B cell (primary cell): ENCODE results near the gene RDH5. TPM values are rescaled to one million over a fixed set of nuclear protein-coding genes. Genes with fewer than 3 reads are reported as not detected.

Source experiments
- ATAC-seq: fragments of 200-7000 bp; cut with Tn5 transposase; one replicate; pipeline ENCODE4 v1.10.0; 2021; ENCODE audit warnings: low read depth, mild to moderate bottlenecking, moderate number of reproducible peaks, moderate library complexity
- CTCF ChIA-PET: fragments of 350-600 bp; sonication (Branson Sonifier 250); formaldehyde crosslinking; loops from one replicate; lab custom pipeline; 2021; ENCODE audit warnings: antibody characterized with exemption, inconsistent platforms; lab: Charles Lee
- POLR2A ChIA-PET: fragments of 350-600 bp; sonication (Branson Sonifier 250); formaldehyde crosslinking; loops from one replicate; lab custom pipeline; 2021; ENCODE audit warnings: antibody characterized with exemption; lab: Charles Lee
- DNase-seq: peaks from one replicate; pipeline ENCODE4 v3.0.0; 2013
- H2AFZ ChIP-seq: 2 replicates; pipeline ENCODE4 v1.6.1; 2012; ENCODE audit warnings: mild to moderate bottlenecking, low read depth, low read length; ENCODE audit not compliant: insufficient read depth, poor library complexity, severe bottlenecking
- H3K27ac ChIP-seq, 2 donors: 1 replicate in 1 of 2; 2 replicates in 1 of 2; pipeline ENCODE4 v1.5.1; 2012 to 2013; ENCODE audit warnings: low read length in 2 of 2, mild to moderate bottlenecking in 2 of 2, moderate library complexity in 1 of 2
- H3K27me3 ChIP-seq, 4 experiments: fragments of 200-600 bp in 1 of 4; sonication (generic) in 1 of 4; replicated peaks in 1 of 4; 1 replicate in 2 of 4; 2 replicates in 2 of 4; pipeline versions ENCODE4 v1.6.1 to v1.7.0; 2013 to 2016; ENCODE audit warnings: low read length in 3 of 4, mild to moderate bottlenecking in 2 of 4, mixed read lengths in 1 of 4, moderate library complexity in 1 of 4; ENCODE audit not compliant: insufficient read depth in 4 of 4, control insufficient read depth in 3 of 4; ENCODE audit errors: control extremely low read depth in 1 of 4
- H3K36me3 ChIP-seq, 2 experiments: replicated peaks in 1 of 2; 1 replicate in 1 of 2; 2 replicates in 1 of 2; pipeline versions ENCODE4 v1.6.1 to v1.7.1; 2013; ENCODE audit warnings: low read length in 1 of 2; ENCODE audit not compliant: insufficient read depth in 2 of 2, control insufficient read depth in 1 of 2; ENCODE audit errors: control extremely low read depth in 1 of 2, extremely low read depth in 1 of 2
- H3K4me1 ChIP-seq, 2 donors: fragments of 200-600 bp in 1 of 2; sonication (generic) in 1 of 2; 1 replicate in 1 of 2; 2 replicates in 1 of 2; pipeline versions ENCODE4 v1.5.1 to v1.6.1; 2013 to 2017; ENCODE audit warnings: low read length in 2 of 2; ENCODE audit not compliant: control insufficient read depth in 2 of 2, insufficient read depth in 2 of 2
- H3K4me2 ChIP-seq: replicated peaks from 2 replicates; pipeline ENCODE3; 2012; ENCODE audit warnings: mild to moderate bottlenecking, low read depth, low read length; ENCODE audit not compliant: poor library complexity, severe bottlenecking
- H3K4me3 ChIP-seq, 5 experiments: fragments of 200-600 bp in 1 of 5; sonication (generic) in 1 of 5; 1 replicate in 3 of 5; 2 replicates in 2 of 5; pipeline versions ENCODE4 v1.5.1 to v1.7.0; 2011 to 2016; ENCODE audit warnings: low read length in 4 of 5, mild to moderate bottlenecking in 4 of 5, low read depth in 2 of 5, control low read depth in 1 of 5, moderate library complexity in 1 of 5; ENCODE audit not compliant: insufficient read depth in 1 of 5; ENCODE audit errors: control extremely low read depth in 1 of 5, extremely low read depth in 1 of 5
- H3K79me2 ChIP-seq: fragments of 200-600 bp; sonication (generic); one replicate; pipeline ENCODE4 v1.6.0; 2016; ENCODE audit warnings: low read length; ENCODE audit not compliant: control insufficient read depth, insufficient read depth
- H3K9ac ChIP-seq: fragments of 200-600 bp; sonication (generic); 2 replicates; pipeline ENCODE4 v1.6.1; 2017; ENCODE audit warnings: mild to moderate bottlenecking, low read length, moderate library complexity
- H3K9me3 ChIP-seq, 3 donors: one replicate each; pipeline versions ENCODE4 v1.6.1 to v1.7.1; 2013; ENCODE audit warnings: low read length in 2 of 3; ENCODE audit not compliant: control insufficient read depth in 2 of 3, insufficient read depth in 1 of 3; ENCODE audit errors: control extremely low read depth in 1 of 3
- H4K20me1 ChIP-seq: 2 replicates; pipeline ENCODE4 v1.6.0; 2012; ENCODE audit warnings: mild to moderate bottlenecking, low read length; ENCODE audit not compliant: insufficient read depth, control insufficient read depth, poor library complexity, severe bottlenecking
- H3K27ac Mint-ChIP-seq: one replicate; pipeline ENCODE4 v1.8.0; 2021; ENCODE audit warnings: mixed read lengths
- H3K27me3 Mint-ChIP-seq: one replicate; pipeline ENCODE4 v1.8.0; 2021; ENCODE audit warnings: mixed read lengths
- H3K4me1 Mint-ChIP-seq: one replicate; pipeline ENCODE4 v1.8.0; 2021; ENCODE audit warnings: mixed read lengths
- H3K4me3 Mint-ChIP-seq: one replicate; pipeline ENCODE4 v1.8.0; 2021; ENCODE audit warnings: mixed read lengths
- H3K9me3 Mint-ChIP-seq: one replicate; pipeline ENCODE4 v1.8.0; 2022; ENCODE audit warnings: mixed read lengths; ENCODE audit not compliant: insufficient read depth
- EZH2 ChIP-seq: IDR thresholded peaks from 2 replicates; pipeline ENCODE4 v1.6.1; 2012; ENCODE audit warnings: borderline replicate concordance, low read depth, mild to moderate bottlenecking, moderate library complexity, low read length; ENCODE audit not compliant: insufficient read depth, poor library complexity, severe bottlenecking
- WGBS: methylation state at CpG from one replicate; pipeline ENCODE4 v1.1.5; 2013; ENCODE audit warnings: missing lambda C conversion rate; ENCODE audit not compliant: insufficient coverage; 5-methylcytosine and 5-hydroxymethylcytosine counted together
- intact Hi-C: fragments of 100-400 bp; cut with micrococcal nuclease; formaldehyde crosslinking; loops from one replicate; pipeline ENCODE4 v1.10.0; 2022
- polyA plus RNA-seq: library from polyadenylated mRNA; depleted of rRNA; stranded (reverse); fragments of >200 nt; gene quantifications from 2 replicates; pipeline ENCODE4 v1.2.3, GENCODE V29; 2012
- total RNA-seq, 2 donors: library from RNA; stranded (reverse); fragments of 120-200 nt in 1 of 2; gene quantifications; 1 replicate in 1 of 2; 2 replicates in 1 of 2; pipeline versions ENCODE4 v1.2.3 to v1.2.4, GENCODE V29; 2013 to 2022
- TF ChIP-seq, protein P1 (sequence below): fragments of 200-600 bp; IDR thresholded peaks from one replicate; pipeline ENCODE4 v1.8.0; 2022; ENCODE audit warnings: antibody characterized with exemption, mild to moderate bottlenecking

The RDH5 gene
- total and polyA plus RNA-seq, 2 donors (not counting 1 experiment from before 2014, with no cell fraction given), result 32.6 to 37.8 TPM

DNA sequence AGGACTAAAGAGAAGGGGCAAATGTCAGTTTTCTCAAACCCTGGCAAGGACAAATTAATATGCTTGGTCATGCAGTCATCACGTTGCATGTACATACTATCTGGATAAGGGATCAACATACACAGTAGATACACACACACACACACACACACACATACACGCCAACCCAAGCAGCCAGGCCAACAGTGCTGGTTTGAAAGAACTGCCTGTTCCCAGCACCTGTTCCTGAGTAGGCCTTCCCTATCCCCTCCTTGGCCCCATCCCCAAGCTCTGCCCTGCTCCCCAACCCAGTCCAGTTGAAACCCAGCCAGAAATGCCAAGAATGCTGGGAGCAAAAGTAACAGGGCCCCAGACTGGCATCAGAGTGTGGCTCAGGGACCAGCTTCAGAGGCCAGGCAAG lies 16.9 kb upstream of the RDH5 start:
- peaks cover 16% of the 10 kb centered on the region for H3K4me1 Mint-ChIP-seq
- H3K27ac ChIP-seq, result no peak overlapping the region
- DNase-seq (no peak), ATAC-seq (no peak)
- H3K9me3 ChIP-seq, result no peaks in the 10 kb centered on the region
- intact Hi-C loops, result no loop called here
- CTCF ChIA-PET, result no interaction called here
- H3K4me2 ChIP-seq, result no peak overlapping the region
- peaks cover 0 to 12% (median 3%) of the 10 kb centered on the region in 4 experiments for H3K27me3 ChIP-seq
- 95% methylated on average over 2 of the region's 2 CpGs for WGBS
- H3K9ac ChIP-seq, result no peak overlapping the region
- H4K20me1 ChIP-seq, result no peaks in the 10 kb centered on the region
- peaks cover 11 to 12% of the 10 kb centered on the region in 2 donors for H3K4me1 ChIP-seq
- H3K27ac Mint-ChIP-seq, result no peak overlapping the region
- H3K36me3 ChIP-seq, result no peaks in the 10 kb centered on the region
- POLR2A ChIA-PET, result no interaction called here
- no peak for TF ChIP-seq EZH2
- TF ChIP-seq, protein P1, sequence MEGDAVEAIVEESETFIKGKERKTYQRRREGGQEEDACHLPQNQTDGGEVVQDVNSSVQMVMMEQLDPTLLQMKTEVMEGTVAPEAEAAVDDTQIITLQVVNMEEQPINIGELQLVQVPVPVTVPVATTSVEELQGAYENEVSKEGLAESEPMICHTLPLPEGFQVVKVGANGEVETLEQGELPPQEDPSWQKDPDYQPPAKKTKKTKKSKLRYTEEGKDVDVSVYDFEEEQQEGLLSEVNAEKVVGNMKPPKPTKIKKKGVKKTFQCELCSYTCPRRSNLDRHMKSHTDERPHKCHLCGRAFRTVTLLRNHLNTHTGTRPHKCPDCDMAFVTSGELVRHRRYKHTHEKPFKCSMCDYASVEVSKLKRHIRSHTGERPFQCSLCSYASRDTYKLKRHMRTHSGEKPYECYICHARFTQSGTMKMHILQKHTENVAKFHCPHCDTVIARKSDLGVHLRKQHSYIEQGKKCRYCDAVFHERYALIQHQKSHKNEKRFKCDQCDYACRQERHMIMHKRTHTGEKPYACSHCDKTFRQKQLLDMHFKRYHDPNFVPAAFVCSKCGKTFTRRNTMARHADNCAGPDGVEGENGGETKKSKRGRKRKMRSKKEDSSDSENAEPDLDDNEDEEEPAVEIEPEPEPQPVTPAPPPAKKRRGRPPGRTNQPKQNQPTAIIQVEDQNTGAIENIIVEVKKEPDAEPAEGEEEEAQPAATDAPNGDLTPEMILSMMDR, result no peak
- H2AFZ ChIP-seq, result no peak overlapping the region
- H3K4me3 Mint-ChIP-seq, result no peak overlapping the region
- H3K9me3 Mint-ChIP-seq, result no peaks in the 10 kb centered on the region
- H3K27me3 Mint-ChIP-seq, result peaks cover 7% of the 10 kb centered on the region
- H3K79me2 ChIP-seq, result no peaks in the 10 kb centered on the region
- no peak overlapping the region for H3K4me3 ChIP-seq

DNA sequence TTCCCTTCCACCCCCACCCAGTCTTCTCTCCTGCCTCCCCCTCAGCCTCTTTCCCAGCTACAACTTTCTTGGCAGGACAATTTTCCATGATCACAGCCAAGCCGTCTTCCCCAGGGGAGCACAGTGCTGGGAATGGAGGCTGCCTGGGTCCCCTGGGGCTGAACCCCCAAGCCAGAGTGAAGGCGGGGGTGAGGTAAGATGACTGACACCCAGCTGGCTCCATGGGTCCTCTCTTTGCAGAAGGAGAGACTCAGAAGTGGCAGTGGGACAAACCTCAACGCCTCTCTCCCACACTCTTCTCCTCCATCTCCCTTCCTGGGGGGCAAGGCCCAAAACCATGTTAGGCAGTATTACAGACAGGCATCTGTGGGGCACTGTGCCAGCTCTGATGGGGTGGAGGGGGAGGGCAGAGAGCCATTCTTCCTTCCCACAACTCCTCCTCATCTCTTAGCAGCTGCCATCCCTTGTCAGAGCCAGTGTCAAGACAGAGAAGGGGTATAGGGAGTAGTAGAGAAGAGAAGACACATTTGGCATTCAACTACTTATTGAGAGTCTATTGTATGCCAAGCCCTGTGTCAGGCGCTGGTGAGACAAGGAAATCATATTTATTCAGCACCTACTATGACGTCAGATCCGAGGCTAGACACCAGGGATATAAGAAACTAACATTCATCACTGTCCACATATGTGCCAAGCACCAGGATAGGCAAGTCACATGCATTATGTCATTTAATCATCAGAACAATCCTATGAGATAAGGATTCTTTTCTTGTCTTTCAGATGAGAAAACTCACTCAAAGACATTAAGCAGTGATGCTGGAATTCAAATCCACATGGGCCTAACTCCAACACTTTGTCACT lies 16.1 kb upstream of the RDH5 start:
- WGBS, result 97% methylated on average over 5 of the region's 6 CpGs
- ATAC-seq, result no peak
- Mint-ChIP-seq H3K27me3 (peaks cover 12% of the 10 kb centered on the region), H3K4me3 (no peak overlapping the region), H3K4me1 (peaks cover 25% of the 10 kb centered on the region), H3K27ac (no peak overlapping the region), H3K9me3 (no peaks in the 10 kb centered on the region)
- H4K20me1 ChIP-seq, result no peaks in the 10 kb centered on the region
- TF ChIP-seq, protein P1, result no peak
- no peak for TF ChIP-seq EZH2
- H3K4me1 ChIP-seq, result peaks cover 19 to 20% of the 10 kb centered on the region in 2 donors
- H2AFZ ChIP-seq, result no peak overlapping the region
- no peak overlapping the region for H3K4me3 ChIP-seq
- DNase-seq, result no peak
- no peaks in the 10 kb centered on the region for H3K36me3 ChIP-seq
- intact Hi-C loops, result no loop called here
- no peaks in the 10 kb centered on the region for H3K9me3 ChIP-seq
- no peaks in the 10 kb centered on the region for H3K79me2 ChIP-seq
- ChIA-PET CTCF (no interaction called here), POLR2A (no interaction called here)
- H3K9ac ChIP-seq, result no peak overlapping the region
- no peak overlapping the region for H3K27ac ChIP-seq
- H3K27me3 ChIP-seq, result peaks cover 0 to 18% (median 5%) of the 10 kb centered on the region in 4 experiments
- no peak overlapping the region for H3K4me2 ChIP-seq
